ENCODE data around the gene ALDOC. TPM values are rescaled to one million over a fixed set of nuclear protein-coding genes. Genes with fewer than 3 reads are reported as not detected.

ALDOC gene
- total and polyA plus RNA-seq, 10 of the 15 experiments (the other 5 are each of a cell fraction or from before 2014, with no cell fraction given) = 16.0 to 268 (median 78.2) TPM

GRCh38 chr17:28552176-28552999 is 24.3 kb downstream of the ALDOC start, which contains the start of gene UNC119 (continued):
- TF ChIP-seq NKRF (conservative IDR thresholded peaks at IDR 0.05) = peak; percentile 90
- peak; percentile 69; the same call in 1 of the 2 replicates for TF ChIP-seq ZNF687 (IDR thresholded peaks at IDR 0.05)
- no peak for TF ChIP-seq HSF1 (IDR thresholded peaks at IDR 0.05; ENCODE audit: low read depth, low read length)
- TF ChIP-seq GATAD2B (conservative IDR thresholded peaks at IDR 0.05; ENCODE audit: low read depth) = peak; percentile 76; the same call in 1 of the 2 replicates
- no peak for TF ChIP-seq E2F8 (IDR thresholded peaks at IDR 0.05; ENCODE audit: low read depth, partially characterized antibody)
- no peak for TF ChIP-seq HDAC6 (IDR thresholded peaks at IDR 0.05; ENCODE audit: unreplicated experiment)
- TF ChIP-seq DPF2 (IDR thresholded peaks at IDR 0.05) = peak; percentile 87
- TF ChIP-seq IKZF1 (conservative IDR thresholded peaks at IDR 0.05) = peak; percentile 72
- 0 out of 2 replicates have a peak, but pooled peaks have one; percentile 54 for TF ChIP-seq POLR2AphosphoS2 (IDR thresholded peaks at IDR 0.05; ENCODE audit: low read depth, low read length)
- TF ChIP-seq RUNX3 (IDR thresholded peaks at IDR 0.05; ENCODE audit: low read length) = 0 out of 2 replicates have a peak, but pooled peaks have one; percentile 5
- no peak for TF ChIP-seq ATF3 (IDR thresholded peaks at IDR 0.05; ENCODE audit: borderline replicate concordance, extremely low read depth, low read depth, low read length)
- TF ChIP-seq ZZZ3 (IDR thresholded peaks at IDR 0.05; ENCODE audit: control insufficient read depth, insufficient read length, low read depth) = no peak
- TF ChIP-seq PML (IDR thresholded peaks at IDR 0.05; ENCODE audit: low read length) = no peak
- no peak for TF ChIP-seq MTA2 (IDR thresholded peaks at IDR 0.05; ENCODE audit: low read depth)
- TF ChIP-seq TAF1 (IDR thresholded peaks at IDR 0.05; ENCODE audit: borderline replicate concordance, low read depth, low read length) = peak; percentile 65; the same call in 1 of the 2 replicates
- TF ChIP-seq RAD51 (IDR thresholded peaks at IDR 0.05) = no peak
- TF ChIP-seq TCF3 (IDR thresholded peaks at IDR 0.05; ENCODE audit: borderline replicate concordance, insufficient read depth, low read depth, low read length) = 0 out of 2 replicates have a peak, but pooled peaks have one; percentile 17
- TF ChIP-seq SP1 (IDR thresholded peaks at IDR 0.05; ENCODE audit: low read depth, low read length) = no peak
